GM18526 (cell line): ENCODE data around the gene DOCK2.

Experiments
- POLR2A ChIP-seq: IDR thresholded peaks from 3 replicates; pipeline ENCODE4 v1.6.1; 2011; ENCODE audit not compliant: insufficient read length; ENCODE audit errors: extremely low read depth

Gene DOCK2

DNA sequence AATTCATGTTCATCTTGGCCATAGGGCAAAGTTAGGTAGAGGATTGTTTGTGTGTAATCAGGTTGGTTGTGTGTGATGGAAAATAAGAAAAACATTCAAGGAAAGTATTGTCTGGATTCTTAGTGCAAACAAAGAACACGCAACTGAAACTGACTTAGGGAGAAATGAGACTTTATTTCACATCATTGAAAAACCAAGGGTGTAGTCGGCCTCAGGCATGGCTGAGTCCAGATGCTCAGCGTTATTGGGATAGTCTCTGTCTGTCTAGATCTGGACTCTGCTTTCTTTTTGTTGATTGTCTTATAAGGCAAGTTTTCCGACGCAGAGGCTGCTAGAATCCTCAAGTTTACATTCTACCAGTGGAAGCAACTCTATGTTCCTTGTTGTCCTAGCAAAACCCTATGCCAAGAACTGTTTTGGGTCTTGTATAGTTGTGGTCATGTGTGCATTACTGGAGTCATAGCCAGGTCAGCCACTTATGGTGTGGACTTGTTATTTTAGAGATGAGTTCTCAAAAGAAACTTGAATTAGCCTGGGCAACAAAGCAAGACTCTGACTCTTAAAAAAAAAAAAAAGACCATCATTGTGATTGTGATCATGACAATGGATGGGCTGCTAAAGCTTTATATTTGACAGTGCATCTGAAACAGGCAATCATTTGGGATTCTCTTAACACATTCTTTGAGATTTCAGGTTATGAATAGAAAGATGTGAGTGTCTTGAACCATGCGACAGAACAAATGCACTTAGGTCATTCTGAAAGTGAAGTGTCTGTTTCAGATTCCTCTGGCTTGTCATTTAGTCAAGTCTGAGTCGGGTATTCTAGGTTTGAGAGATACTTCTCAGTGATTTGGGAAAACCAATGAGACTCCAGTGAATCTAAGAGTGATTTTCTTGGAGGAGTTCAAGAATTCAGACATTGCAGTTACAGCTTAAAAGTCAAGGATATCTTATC lies 82.6 kb downstream of the DOCK2 start:
- TF ChIP-seq POLR2A = no peak

DNA sequence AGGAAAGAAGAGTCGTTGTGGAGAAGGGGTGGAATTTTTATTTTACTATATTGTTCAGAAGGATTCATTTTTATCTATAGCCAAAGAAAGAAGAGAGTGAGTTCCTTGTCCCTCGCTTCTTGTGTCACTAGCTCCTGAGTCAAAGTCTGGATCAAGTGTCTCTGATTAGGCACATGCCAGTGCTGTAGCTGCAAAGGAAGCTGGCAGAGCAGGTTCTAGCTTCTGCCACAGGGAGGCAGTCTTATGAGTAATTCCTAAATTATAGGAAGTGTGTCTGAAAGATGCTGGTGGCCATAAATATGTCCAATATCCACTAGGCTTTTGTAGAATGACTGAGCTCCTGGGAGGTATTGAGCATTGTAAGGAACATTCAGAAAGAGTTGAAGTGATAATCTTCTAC lies 84.7 kb downstream of the DOCK2 start:
- TF ChIP-seq POLR2A = no peak

DNA sequence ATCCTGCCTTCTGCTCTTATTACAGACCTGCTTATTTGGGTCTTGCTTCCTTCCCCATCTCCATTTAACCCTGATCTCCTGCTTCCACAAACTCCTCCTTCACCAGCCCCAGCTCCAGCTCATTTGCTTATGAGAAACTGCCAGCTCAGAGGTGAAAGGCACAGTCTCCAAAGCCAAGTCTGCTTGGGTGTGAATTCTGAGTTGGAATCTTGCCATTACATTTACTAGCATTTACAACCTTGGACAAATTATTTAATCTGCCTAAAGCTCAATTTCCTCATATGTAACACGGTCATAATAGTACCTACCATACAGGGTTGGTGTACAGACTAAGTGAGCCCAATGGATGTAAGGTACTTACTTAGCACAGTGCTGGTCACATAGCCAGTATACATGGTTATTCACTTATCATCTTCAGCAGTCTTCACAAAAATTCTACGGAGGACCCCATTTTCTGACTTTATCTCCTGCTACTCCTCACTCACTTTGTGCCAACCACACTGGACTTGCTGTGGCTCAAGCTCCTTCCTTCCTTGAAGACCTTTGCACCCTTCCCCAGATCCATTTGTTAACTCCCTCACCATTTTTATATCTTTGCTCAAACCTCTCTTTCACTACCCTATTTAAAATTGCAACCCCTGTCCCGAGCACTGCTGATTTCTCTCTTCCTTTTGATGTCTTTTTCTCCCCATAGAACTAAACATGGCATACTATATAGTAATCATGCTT lies 86.2 kb downstream of the DOCK2 start:
- TF ChIP-seq POLR2A = no peak

DNA sequence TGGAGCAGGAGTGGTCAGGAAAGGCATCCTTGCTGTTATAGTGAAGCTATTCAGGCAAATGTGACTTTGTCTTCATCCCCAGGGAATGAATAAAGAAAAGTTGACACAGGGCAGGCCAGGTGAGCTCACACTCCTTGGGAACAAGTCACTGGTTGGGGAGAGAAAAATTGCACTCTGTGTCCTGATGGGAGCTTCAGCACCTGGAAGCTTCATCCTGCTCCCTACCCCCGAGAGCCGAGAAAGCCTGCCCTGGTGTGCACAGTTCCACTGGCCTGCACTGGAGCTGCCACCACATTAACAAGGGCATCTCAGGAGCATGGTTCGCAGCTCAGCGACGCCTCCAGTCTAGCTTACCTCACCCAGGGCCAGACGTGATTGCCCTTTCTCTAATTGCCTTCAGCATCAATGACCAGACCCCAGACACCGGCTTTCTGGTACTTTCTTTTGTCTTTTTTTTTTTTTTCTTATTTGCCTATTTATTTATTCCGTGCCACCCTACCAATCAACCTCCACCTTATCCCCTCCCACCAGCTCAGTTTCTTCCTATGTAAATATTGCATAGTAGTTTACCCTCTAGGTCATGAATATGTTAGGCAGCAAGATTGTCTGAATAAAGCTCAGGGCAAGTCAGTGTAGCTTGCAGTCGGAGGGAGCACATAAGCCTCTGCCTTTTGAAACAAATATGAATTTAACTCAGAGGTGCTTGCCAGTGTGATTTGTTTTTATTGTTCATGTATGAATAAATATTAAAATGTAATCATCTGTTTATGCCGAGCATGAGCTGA lies 87.4 kb downstream of the DOCK2 start:
- TF ChIP-seq POLR2A = no peak

DNA sequence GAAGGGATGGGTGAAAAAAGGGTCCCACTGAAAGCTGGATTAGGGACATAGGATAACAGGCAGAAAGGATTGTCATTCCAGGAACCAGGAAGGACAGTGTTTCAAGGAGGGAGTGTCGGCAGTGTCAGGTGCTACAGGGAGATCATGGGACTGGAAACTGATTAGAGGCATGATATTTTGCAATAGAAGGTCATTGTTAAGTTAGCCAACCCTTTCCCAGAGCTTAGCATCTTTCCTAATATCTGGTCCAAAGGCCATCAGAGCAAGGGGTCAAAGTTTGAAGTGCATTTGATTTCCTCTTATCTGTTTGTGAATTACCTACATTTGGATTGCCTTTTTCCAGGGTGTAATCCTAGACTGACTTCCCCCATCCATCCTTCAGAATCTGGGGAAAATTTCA lies 91.3 kb downstream of the DOCK2 start:
- no peak for TF ChIP-seq POLR2A

DNA sequence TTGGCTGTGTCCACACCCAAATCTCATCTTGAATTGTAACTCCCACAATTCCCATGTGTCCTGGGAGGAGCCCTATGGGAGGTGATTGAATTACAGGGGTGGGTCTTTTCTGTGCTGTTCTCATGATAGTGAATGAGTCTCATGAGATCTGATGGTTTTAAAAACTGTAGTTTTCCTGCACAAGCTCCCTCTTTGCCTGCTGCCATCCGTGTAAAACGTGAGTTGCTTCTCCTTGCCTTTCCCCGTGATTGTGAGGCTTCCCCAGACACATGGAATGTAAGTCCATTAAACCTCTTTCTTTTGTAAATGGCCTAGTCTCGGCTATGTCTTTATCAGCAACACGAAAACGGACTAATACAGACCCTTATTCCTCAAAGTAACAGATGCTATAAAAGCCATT lies 94.1 kb downstream of the DOCK2 start:
- TF ChIP-seq POLR2A = no peak

DNA sequence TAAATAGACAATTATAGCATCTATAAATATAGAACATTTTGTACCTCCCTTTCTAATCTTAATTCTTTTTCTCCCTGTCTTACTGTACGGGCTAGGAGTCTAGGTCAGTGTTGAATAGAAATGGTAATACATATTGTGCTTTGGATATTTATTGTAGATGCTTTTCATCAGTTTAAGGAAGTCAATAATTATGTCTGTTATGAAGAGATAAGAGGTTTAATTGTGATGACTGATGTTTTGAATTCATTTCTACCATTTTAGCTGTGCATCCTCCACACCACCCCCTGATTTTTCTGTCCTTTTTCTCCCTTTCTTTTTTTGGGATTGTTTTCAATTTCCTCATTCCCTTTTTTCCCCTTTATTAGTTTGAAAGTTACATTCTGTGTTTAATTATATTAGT lies 95.8 kb downstream of the DOCK2 start:
- TF ChIP-seq POLR2A = no peak

DNA sequence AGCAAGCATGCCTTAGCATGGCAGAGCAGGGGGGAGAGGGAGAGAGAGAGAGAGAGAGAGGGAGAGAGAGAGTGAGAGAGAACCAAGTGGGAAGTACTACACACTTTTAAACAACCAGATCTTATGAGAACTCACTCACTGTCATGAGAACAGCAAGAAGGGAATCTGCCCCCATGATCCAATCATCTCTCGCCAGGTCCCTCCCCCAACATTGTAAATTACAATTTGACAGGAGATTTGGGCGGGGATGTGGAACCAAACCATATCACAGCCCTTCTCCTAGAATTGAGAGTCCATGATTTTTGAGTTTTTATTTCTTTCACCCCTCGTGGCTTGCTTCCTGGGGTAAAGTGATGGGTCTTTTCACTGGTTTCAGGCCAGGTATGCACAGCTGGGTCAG lies 98.8 kb downstream of the DOCK2 start:
- TF ChIP-seq POLR2A = no peak

DNA sequence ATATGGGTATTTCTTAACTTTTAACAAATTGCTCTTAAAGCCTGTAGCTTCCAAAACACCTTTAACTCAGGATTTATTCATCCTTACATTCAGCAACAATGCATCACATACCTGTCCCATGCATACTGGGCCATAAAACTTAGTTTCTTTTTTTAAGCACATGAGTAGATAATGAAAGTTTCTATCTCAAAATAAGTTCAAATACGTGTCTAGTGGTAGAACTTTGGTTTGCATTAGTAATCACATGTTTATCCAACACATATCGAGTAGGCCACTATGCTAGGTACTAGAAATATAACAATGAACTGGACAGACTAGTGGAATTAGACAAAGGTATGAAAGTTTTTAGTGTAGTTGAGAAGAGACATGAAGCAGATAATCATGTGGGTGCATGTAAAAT lies 99.6 kb downstream of the DOCK2 start:
- TF ChIP-seq POLR2A = no peak

DNA sequence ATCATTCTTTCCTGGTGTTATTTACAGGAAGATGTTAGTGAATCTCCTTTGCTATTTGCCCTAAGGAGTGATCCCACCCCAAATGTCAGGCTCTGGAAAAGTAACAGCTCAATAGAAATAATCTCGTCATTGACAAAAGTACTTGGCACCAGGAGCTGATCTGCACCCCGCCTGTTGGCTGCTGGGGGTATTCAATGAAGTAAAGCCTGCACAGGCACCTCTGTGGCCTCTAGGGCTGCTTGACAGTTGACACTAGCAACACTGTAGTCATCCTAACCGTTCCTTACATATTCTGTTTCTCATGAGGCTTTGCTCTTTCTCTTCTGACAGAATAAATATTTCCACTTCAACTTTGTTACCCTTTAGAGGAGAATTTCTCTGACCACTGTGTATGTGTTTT lies 103.4 kb downstream of the DOCK2 start:
- no peak for TF ChIP-seq POLR2A

DNA sequence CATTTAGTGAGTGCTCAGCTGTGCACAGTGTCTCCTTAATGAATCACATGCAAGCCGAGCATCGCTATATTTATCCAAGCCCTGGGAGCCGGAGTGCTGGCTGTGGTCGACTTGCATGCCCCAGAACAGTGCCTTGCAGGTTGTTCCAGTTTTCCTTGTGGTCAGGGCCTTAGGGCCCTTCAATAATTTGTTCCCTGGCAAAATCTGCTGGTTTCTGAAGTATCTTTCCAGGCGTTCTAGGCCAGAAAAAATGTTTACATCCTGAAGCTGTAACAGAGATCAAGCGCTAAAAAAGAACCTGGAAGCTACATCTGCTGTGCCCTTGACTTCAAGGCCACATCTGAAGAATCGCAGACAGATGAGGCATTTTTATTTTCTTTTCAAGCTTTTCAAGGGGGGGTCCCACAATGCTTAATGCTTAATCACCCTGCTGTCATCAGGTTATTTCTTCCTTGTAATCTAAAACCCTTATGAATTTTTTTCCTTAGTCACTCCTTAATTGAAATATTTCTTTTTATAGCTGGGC lies 105.8 kb downstream of the DOCK2 start:
- TF ChIP-seq POLR2A = no peak

DNA sequence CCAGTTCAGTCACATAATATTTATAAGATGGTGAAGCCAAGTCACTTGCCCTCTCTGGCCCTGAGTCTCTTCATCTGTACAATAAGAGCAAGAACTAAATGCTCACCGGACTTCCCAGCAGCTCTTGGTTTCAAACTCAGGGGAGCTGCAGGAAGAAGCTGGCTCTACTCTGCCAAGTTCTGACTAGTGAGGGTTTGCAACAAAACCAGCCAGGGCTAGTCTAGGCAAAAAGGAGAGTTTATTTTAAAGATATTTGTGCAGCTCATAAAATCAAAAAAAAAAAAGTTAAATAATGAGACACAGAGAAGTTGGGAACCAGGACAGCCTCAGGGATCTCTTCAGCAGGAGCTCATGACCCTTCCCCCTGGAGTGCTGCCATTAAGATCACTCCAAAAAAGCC lies 107.3 kb downstream of the DOCK2 start:
- TF ChIP-seq POLR2A = no peak

DNA sequence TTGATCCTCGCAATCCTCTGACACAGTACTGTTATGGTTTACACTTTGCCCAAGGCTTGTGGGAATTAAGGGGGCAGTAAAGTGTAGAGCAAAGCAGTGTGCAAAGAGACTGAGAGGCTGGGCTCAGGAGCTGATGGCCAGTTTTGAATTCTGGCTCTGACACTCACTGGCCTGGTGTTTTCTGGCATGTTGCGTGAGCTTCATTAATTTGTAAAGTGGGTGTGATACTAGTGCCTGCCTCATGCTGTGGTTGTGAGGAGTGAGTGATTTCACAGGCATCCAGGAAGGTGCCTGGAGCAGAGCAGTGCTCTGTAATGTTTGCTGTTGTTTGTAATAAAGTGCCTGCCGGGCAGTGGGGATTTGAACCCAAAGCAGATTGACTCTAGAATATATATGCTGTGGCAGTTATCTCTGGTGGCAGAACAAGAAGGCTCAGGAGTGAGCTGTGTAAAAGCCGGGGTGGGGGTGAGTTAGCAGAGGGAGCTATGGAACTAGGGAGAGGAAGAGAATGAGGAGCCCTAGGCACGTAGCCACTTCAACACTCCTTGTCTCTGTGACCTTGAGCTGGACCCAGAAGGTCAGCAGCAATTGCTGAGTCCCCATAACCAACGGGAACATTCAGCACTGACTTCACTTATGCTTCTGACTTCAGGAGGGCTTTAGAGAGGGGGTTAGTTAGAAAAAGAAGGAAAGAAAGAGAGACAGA lies 108.5 kb downstream of the DOCK2 start:
- no peak for TF ChIP-seq POLR2A

DNA sequence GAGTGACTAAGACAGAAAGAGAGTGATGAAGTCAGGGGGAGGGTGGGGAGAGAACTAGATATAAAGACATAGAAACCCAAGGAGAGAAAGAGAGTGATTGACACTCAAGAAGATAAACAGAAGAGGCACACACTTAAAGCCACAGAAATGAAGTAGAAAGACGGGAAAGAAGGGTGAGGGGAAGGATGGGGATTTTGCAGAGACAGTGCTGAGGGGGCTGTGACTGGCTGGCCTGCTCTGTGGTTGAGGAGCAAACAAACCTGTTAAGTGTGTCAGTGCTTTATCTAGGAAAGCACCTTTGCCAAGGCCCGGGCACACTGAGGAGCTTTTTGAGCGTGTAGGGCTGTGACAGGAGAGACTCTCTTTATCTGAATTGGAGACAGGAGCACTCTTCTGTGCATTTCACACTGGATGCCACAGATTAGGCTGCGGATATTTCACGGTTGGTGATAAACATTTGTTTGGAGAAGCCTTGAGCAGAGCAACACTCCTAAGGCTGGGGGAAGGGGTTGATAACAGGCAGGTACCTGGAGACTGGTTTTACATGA lies 109.1 kb downstream of the DOCK2 start:
- TF ChIP-seq POLR2A = no peak
